Naive B cell (primary cell): ENCODE measurements around the gene DEGS2. TPM values are rescaled to one million over a fixed set of nuclear protein-coding genes. Genes with fewer than 3 reads are reported as not detected.

Experiments
- ATAC-seq, 2 donors: fragments of 150-1000 bp; cut with Tn5 transposase; 2 replicates each; pipeline ENCODE4 v1.10.0; 2021; ENCODE audit warnings: low read depth in 2 of 2, mild to moderate bottlenecking in 2 of 2, moderate library complexity in 2 of 2
- DNase-seq: peaks from one replicate; pipeline ENCODE4 v3.0.0; 2022
- H3K27ac Mint-ChIP-seq, 6 donors: one replicate each; pipeline ENCODE4 v1.8.0; 2020 to 2022; ENCODE audit warnings: mild to moderate bottlenecking in 6 of 6, mixed read lengths in 6 of 6, moderate library complexity in 5 of 6, inconsistent platforms in 2 of 6
- H3K27me3 Mint-ChIP-seq, 3 donors: one replicate each; pipeline ENCODE4 v1.8.0; 2021 to 2022; ENCODE audit warnings: mixed read lengths in 3 of 3, mild to moderate bottlenecking in 1 of 3
- H3K36me3 Mint-ChIP-seq, 2 donors: one replicate each; pipeline ENCODE4 v1.8.0; 2020 to 2022; ENCODE audit warnings: mixed read lengths in 2 of 2, inconsistent platforms in 1 of 2, mild to moderate bottlenecking in 1 of 2
- H3K4me1 Mint-ChIP-seq, 3 donors: one replicate each; pipeline ENCODE4 v1.8.0; 2020 to 2022; ENCODE audit warnings: mixed read lengths in 3 of 3, inconsistent platforms in 1 of 3, mild to moderate bottlenecking in 1 of 3, moderate library complexity in 1 of 3
- H3K4me3 Mint-ChIP-seq, 8 donors: one replicate each; pipeline ENCODE4 v1.8.0; 2020 to 2022; ENCODE audit warnings: mild to moderate bottlenecking in 8 of 8, mixed read lengths in 8 of 8, moderate library complexity in 8 of 8, inconsistent platforms in 2 of 8
- H3K9me3 Mint-ChIP-seq, 7 donors: one replicate each; pipeline ENCODE4 v1.8.0; 2020 to 2022; ENCODE audit warnings: mixed read lengths in 7 of 7, mild to moderate bottlenecking in 5 of 7, inconsistent platforms in 2 of 7, moderate library complexity in 1 of 7
- polyA plus RNA-seq, 6 donors: library from polyadenylated mRNA; unstranded; fragments of 300-500 nt; fragmentation: Illumina TruSeq; gene quantifications; one replicate each; pipeline ENCODE4 v1.2.3, GENCODE V29; 2021; ENCODE audit warnings: low read depth in 6 of 6

The DEGS2 gene
- polyA plus RNA-seq, 6 donors from 2014 or later: 0.29 to 3.6 (median 0.96) TPM

GRCh38 chr14:100142073-100143040 is 17.1 kb downstream of the DEGS2 start:
- H3K36me3 Mint-ChIP-seq: peaks cover 0 to 16% of the 10 kb centered on the region in 2 donors
- peaks cover 0 to 2% (median 0%) of the 10 kb centered on the region in 7 donors for H3K9me3 Mint-ChIP-seq
- DNase-seq: no peak
- H3K4me3 Mint-ChIP-seq: no peak overlapping the region
- peak overlapping the region in 2 of 6 donors; percentile 50 to 59 for H3K27ac Mint-ChIP-seq
- peaks cover 10 to 24% (median 13%) of the 10 kb centered on the region in 3 donors for H3K4me1 Mint-ChIP-seq
- ATAC-seq: no peak
- H3K27me3 Mint-ChIP-seq: no peaks in the 10 kb centered on the region

- ATAC-seq (no peak), DNase-seq (no peak)
- Mint-ChIP-seq H3K27me3 (no peaks in the 10 kb centered on the region), H3K9me3 (no peaks in the 10 kb centered on the region), H3K4me1 (peaks cover 3 to 11% (median 7%) of the 10 kb centered on the region in 3 donors), H3K27ac (peak overlapping the region in 1 of 6 donors; percentile 73), H3K36me3 (peaks cover 0 to 16% of the 10 kb centered on the region in 2 donors), H3K4me3 (no peak overlapping the region)
These were observed 18.3 kb downstream of the DEGS2 start for GRCh38 chr14:100141098-100141497.

- H3K27ac Mint-ChIP-seq: peak overlapping the region in 2 of 6 donors; percentile 10 to 80
- H3K9me3 Mint-ChIP-seq: no peaks in the 10 kb centered on the region
- DNase-seq: no peak
- H3K4me1 Mint-ChIP-seq: peaks cover 0 to 7% (median 4%) of the 10 kb centered on the region in 3 donors
- no peak for ATAC-seq
- no peaks in the 10 kb centered on the region for H3K27me3 Mint-ChIP-seq
- H3K36me3 Mint-ChIP-seq: peaks cover 0 to 16% of the 10 kb centered on the region in 2 donors
- H3K4me3 Mint-ChIP-seq: no peak overlapping the region
These were observed 18.9 kb downstream of the DEGS2 start for GRCh38 chr14:100140452-100141078.

GRCh38 chr14:100138955-100139354 is 20.5 kb downstream of the DEGS2 start:
- ATAC-seq (no peak), DNase-seq (no peak)
- Mint-ChIP-seq H3K4me1 (peaks cover 0 to 6% (median 5%) of the 10 kb centered on the region in 3 donors), H3K36me3 (peaks cover 3 to 21% of the 10 kb centered on the region in 2 donors), H3K27ac (peak overlapping the region in 4 of 6 donors; percentile 10 to 65 (median 50)), H3K9me3 (no peaks in the 10 kb centered on the region), H3K4me3 (no peak overlapping the region), H3K27me3 (no peaks in the 10 kb centered on the region)

DNA sequence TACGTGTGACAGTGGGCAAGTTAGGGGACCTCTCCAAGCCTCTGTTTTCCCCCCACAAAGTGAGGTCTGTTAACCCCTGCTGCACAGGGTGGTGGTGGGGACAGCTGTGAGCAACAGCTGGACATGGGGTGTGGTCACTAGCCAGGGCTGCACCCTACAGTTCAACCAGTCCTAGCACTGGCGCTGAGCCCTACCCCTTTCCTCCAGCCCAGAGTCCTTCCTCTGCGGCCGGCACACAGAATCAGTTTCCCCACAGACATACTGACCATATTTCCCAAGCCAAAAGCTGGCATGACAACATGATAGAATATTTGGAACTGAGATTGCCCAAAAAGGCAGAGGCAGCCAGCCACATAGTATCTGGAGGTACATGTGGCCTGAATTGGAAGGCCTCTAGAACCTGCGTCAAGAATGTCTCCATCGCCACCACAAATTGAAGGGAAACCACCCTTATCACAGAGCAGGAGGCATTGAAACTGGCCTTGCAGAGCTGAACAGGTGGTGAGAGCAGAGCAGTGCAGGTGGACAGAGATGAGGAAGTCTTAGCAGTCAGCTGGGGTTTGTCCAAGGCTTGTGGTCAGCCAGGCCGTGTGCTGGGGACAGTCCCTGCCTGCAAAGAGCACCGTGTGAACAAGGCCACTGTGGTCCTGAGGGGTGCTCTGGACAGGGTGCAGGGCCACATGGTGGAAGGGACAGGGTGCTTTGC is 21.2 kb downstream of the DEGS2 start:
- H3K4me1 Mint-ChIP-seq: peaks cover 3 to 7% (median 5%) of the 10 kb centered on the region in 3 donors
- no peaks in the 10 kb centered on the region for H3K27me3 Mint-ChIP-seq
- H3K27ac Mint-ChIP-seq: peak overlapping the region in 5 of 6 donors; percentile 10 to 95 (median 44)
- peak; percentile 35 to 64 for ATAC-seq
- H3K9me3 Mint-ChIP-seq: no peaks in the 10 kb centered on the region
- DNase-seq: no peak
- no peak overlapping the region for H3K4me3 Mint-ChIP-seq
- H3K36me3 Mint-ChIP-seq: peaks cover 5 to 27% of the 10 kb centered on the region in 2 donors

- Mint-ChIP-seq H3K9me3 (no peaks in the 10 kb centered on the region), H3K27ac (peak overlapping the region in 2 of 6 donors; percentile 62 to 85), H3K36me3 (peaks cover 5 to 27% of the 10 kb centered on the region in 2 donors), H3K4me3 (no peak overlapping the region), H3K4me1 (peaks cover 3 to 7% (median 5%) of the 10 kb centered on the region in 3 donors), H3K27me3 (no peaks in the 10 kb centered on the region)
- no peak for ATAC-seq
- DNase-seq: no peak
These were observed 22.3 kb downstream of the DEGS2 start for GRCh38 chr14:100137173-100137572.

- H3K27ac Mint-ChIP-seq: peak overlapping the region; percentile 14 to 95 (median 54)
- DNase-seq: no peak
These were observed 23.7 kb downstream of the DEGS2 start for GRCh38 chr14:100135784-100136183.

DNA sequence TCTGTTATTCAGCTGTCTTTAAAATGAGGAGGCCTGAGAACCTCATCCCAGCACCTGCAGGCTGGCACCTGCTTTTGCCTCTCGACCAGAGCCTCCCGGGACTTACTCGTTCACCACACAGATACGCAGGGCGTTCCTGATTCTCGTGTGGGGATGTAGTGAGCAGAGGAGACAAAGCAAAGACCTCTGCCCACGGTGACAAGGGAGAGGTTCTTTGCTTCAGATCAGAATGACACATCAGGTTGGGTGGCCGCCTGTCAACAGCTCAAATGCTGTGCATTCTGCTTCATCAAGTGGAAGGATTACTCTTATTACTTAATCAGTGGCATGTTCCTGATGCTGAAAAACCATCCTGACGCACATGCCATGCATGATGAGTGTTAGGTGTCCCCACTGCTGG is 24.4 kb downstream of the DEGS2 start:
- ATAC-seq (no peak), DNase-seq (no peak)
- Mint-ChIP-seq H3K27me3 (no peaks in the 10 kb centered on the region), H3K36me3 (peaks cover 5 to 42% of the 10 kb centered on the region in 2 donors), H3K4me1 (peaks cover 3 to 7% (median 5%) of the 10 kb centered on the region in 3 donors), H3K9me3 (no peaks in the 10 kb centered on the region), H3K4me3 (no peak overlapping the region), H3K27ac (peak overlapping the region in 1 of 6 donors; percentile 27)

More at GRCh38 chr14:100135784-100136183, 23.7 kb downstream of the DEGS2 start:
- Mint-ChIP-seq H3K9me3 (no peaks in the 10 kb centered on the region), H3K4me3 (no peak overlapping the region), H3K27me3 (no peaks in the 10 kb centered on the region), H3K4me1 (peaks cover 3 to 7% (median 5%) of the 10 kb centered on the region in 3 donors), H3K36me3 (peaks cover 5 to 38% of the 10 kb centered on the region in 2 donors)
- no peak for ATAC-seq

- ATAC-seq (no peak), DNase-seq (no peak)
- Mint-ChIP-seq H3K27me3 (no peaks in the 10 kb centered on the region), H3K9me3 (no peaks in the 10 kb centered on the region), H3K27ac (peak overlapping the region in 1 of 6 donors; percentile 42), H3K4me3 (no peak overlapping the region), H3K4me1 (peaks cover 3 to 7% (median 5%) of the 10 kb centered on the region in 3 donors), H3K36me3 (peaks cover 5 to 41% of the 10 kb centered on the region in 2 donors)
These were observed 24.9 kb downstream of the DEGS2 start for GRCh38 chr14:100134586-100134985.

DNA sequence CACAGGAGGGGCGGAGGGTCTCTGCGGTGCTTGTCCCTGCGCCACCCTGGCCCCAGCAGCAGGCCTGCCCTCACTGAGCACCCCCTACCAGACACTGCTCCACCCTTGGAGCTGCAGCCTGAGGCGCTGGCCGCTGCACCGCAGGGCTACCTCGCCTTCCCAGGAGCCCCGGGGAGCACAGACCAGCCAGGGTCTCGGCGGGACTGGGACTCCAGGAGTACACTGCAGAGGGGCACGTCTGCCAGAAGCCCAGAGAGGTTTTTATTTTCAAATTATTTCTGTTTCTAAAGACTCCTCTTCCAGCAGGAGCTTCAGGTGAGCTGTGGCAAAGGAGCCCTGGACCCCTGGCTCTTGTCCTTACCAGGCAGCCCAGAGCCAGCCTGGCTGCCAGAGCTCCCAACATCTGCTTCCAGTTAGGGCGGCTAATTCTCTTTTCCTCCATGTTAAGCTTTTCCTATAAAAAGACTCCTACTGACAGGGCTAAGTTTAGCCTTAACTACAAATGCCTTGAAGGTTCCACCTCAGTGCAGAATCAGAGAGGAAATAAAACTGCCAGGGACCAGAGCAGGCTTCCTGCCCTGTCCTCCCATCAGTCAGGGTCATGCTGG is 26.4 kb downstream of the DEGS2 start:
- Mint-ChIP-seq H3K27me3 (no peaks in the 10 kb centered on the region), H3K4me3 (no peak overlapping the region), H3K27ac (peak overlapping the region in 2 of 6 donors; percentile 61 to 66), H3K9me3 (no peaks in the 10 kb centered on the region), H3K4me1 (peaks cover 0 to 3% (median 3%) of the 10 kb centered on the region in 3 donors), H3K36me3 (peaks cover 5 to 26% of the 10 kb centered on the region in 2 donors)
- DNase-seq (no peak), ATAC-seq (no peak)

DNA sequence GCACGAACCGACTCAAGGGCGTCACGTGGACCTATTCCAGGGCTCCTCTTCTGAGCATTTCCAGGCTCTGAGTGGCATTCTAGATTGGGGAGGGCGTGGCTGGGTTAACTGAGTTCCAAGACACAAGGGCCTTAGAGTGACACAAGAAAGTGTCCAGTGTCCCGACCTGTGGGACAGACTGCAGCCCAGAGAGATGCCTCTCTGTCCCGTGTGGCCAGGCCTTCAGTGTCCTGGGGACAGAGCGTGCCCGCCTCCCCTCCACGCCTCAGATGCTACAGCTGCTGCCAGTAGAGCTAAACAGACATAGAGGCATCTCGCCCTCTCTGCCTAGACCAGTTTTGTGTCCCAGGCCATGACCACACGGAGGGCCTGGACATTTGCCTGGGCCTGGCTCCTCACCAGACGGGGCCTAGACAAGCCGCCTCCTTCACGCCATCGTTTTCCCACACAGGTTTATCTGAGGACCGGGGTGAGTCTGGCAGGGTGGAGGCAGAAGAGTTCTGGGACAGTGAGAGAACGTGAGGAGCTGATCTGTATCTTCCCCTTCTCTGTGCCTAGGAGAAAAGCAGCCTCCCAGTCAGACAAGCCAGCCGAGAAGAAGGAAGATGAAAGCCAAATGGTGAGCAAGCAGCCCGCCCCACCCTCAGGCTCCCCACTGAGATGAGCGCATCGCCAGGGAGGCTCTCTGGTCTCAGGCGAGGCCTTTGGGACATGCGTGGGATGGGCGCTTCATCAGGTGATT is 27.1 kb downstream of the DEGS2 start:
- H3K4me1 Mint-ChIP-seq: peaks cover 0 to 3% (median 3%) of the 10 kb centered on the region in 3 donors
- peaks cover 5 to 31% of the 10 kb centered on the region in 2 donors for H3K36me3 Mint-ChIP-seq
- ATAC-seq (no peak), DNase-seq (no peak)
- no peaks in the 10 kb centered on the region for H3K27me3 Mint-ChIP-seq
- no peaks in the 10 kb centered on the region for H3K9me3 Mint-ChIP-seq
- no peak overlapping the region for H3K4me3 Mint-ChIP-seq
- peak overlapping the region in 2 of 6 donors; percentile 23 to 69 for H3K27ac Mint-ChIP-seq

DNA sequence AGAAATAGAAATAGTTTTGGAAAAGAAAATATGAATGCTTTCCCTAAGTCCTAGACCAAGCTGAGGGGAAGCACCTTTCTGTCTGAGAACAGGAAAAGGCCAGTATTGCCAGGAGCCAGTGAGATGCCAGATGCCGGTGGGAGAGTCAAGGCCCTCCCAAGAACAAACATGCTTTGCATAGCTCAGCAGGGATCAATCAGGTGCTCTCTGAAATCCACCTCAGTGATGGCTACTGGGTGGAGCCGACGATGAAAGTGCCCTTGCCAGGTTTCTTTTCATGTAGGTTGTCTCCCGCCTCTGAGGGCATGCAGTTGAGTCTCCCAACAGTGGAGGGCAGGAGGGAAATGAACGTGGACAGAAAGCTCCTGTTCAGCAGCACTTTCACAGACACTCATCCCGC is 28.3 kb downstream of the DEGS2 start:
- Mint-ChIP-seq H3K9me3 (no peaks in the 10 kb centered on the region), H3K36me3 (peaks cover 5 to 33% of the 10 kb centered on the region in 2 donors), H3K27ac (peak overlapping the region in 3 of 6 donors; percentile 14 to 27 (median 24)), H3K4me1 (peaks cover 0 to 3% (median 3%) of the 10 kb centered on the region in 3 donors), H3K27me3 (no peaks in the 10 kb centered on the region), H3K4me3 (no peak overlapping the region)
- DNase-seq (no peak), ATAC-seq (no peak)
